ENCODE measurements around the gene MTCL1. TPM values are rescaled to one million over a fixed set of nuclear protein-coding genes. Genes with fewer than 3 reads are reported as not detected.

Gene MTCL1
- total and polyA plus RNA-seq, 4 donors = 0.65 to 5.4 (median 1.4) TPM

GRCh38 chr18:8860845-8861642 lies 155.7 kb downstream of the MTCL1 start:
- TF ChIP-seq FOXA2 (IDR thresholded peaks at IDR 0.05) (no peak), FOXA1 (IDR thresholded peaks at IDR 0.05) (no peak), TAF1 (conservative IDR thresholded peaks at IDR 0.05) (no peak), REST (IDR thresholded peaks at IDR 0.05) (no peak), NR2F2 (IDR thresholded peaks at IDR 0.05) (no peak), SP1 (IDR thresholded peaks at IDR 0.05) (no peak), RAD21 (IDR thresholded peaks at IDR 0.05) (no peak), YY1 (IDR thresholded peaks at IDR 0.05) (no peak), JUND (IDR thresholded peaks at IDR 0.05) (no peak), RXRA (IDR thresholded peaks at IDR 0.05) (no peak)
- DNase-seq (ENCODE audit: low spot score) = no peak
- no peaks in the 10 kb centered on the region for H3K36me3 ChIP-seq (ENCODE audit: control insufficient read depth in 4 of 4, insufficient read depth in 3 of 4, low read depth in 1 of 4, low read length in 3 of 4)
- no peak overlapping the region for H3K4me3 ChIP-seq (ENCODE audit: low read depth in 1 of 3, low read length in 3 of 3)
- WGBS = 88% methylated on average over 6 of the region's 6 CpGs
- no peak overlapping the region for H3K9ac ChIP-seq (ENCODE audit: low read depth in 1 of 2, low read length in 2 of 2)
- no peak overlapping the region for H3K27ac ChIP-seq (ENCODE audit: low read depth in 1 of 2, low read length in 2 of 2)
- no peaks in the 10 kb centered on the region for H3K4me1 ChIP-seq (ENCODE audit: control insufficient read depth in 4 of 4, insufficient read depth in 4 of 4, low read length in 3 of 4)
- no peaks in the 10 kb centered on the region for H3K9me3 ChIP-seq (ENCODE audit: control insufficient read depth in 4 of 4, low read length in 3 of 4)
- no peaks in the 10 kb centered on the region for H3K27me3 ChIP-seq (ENCODE audit: control insufficient read depth in 4 of 4, insufficient read depth in 4 of 4, low read length in 3 of 4)

- Histone ChIP-seq H3K9me3 (ENCODE audit: control insufficient read depth in 4 of 4, low read length in 3 of 4) (no peaks in the 10 kb centered on the region), H3K27me3 (ENCODE audit: control insufficient read depth in 4 of 4, insufficient read depth in 4 of 4, low read length in 3 of 4) (no peaks in the 10 kb centered on the region), H3K27ac (ENCODE audit: low read depth in 1 of 2, low read length in 2 of 2) (no peak overlapping the region), H3K4me1 (ENCODE audit: control insufficient read depth in 4 of 4, insufficient read depth in 4 of 4, low read length in 3 of 4) (no peaks in the 10 kb centered on the region), H3K9ac (ENCODE audit: low read depth in 1 of 2, low read length in 2 of 2) (no peak overlapping the region), H3K36me3 (ENCODE audit: control insufficient read depth in 4 of 4, insufficient read depth in 3 of 4, low read depth in 1 of 4, low read length in 3 of 4) (no peaks in the 10 kb centered on the region), H3K4me3 (ENCODE audit: low read depth in 1 of 3, low read length in 3 of 3) (no peak overlapping the region)
- 90% methylated on average over 3 of the region's 3 CpGs for WGBS
- no peak for TF ChIP-seq RAD21 (IDR thresholded peaks at IDR 0.05)
- TF ChIP-seq SP1 (IDR thresholded peaks at IDR 0.05) = no peak
- TF ChIP-seq MAX (IDR thresholded peaks at IDR 0.05) = no peak
- TF ChIP-seq NR2F2 (IDR thresholded peaks at IDR 0.05) = no peak
- DNase-seq (ENCODE audit: low spot score) = no peak
These were observed 158.1 kb downstream of the MTCL1 start for GRCh38 chr18:8863427-8863826.

GRCh38 chr18:8865934-8866333 lies 160.6 kb downstream of the MTCL1 start:
- no peak overlapping the region for H3K4me3 ChIP-seq (ENCODE audit: low read depth in 1 of 3, low read length in 3 of 3)
- no peak for DNase-seq (ENCODE audit: low spot score)
- H3K27ac ChIP-seq (ENCODE audit: low read depth in 1 of 2, low read length in 2 of 2) = no peak overlapping the region
- H3K36me3 ChIP-seq (ENCODE audit: control insufficient read depth in 4 of 4, insufficient read depth in 3 of 4, low read depth in 1 of 4, low read length in 3 of 4) = no peaks in the 10 kb centered on the region
- H3K9me3 ChIP-seq (ENCODE audit: control insufficient read depth in 4 of 4, low read length in 3 of 4) = no peaks in the 10 kb centered on the region
- no peaks in the 10 kb centered on the region for H3K4me1 ChIP-seq (ENCODE audit: control insufficient read depth in 4 of 4, insufficient read depth in 4 of 4, low read length in 3 of 4)
- H3K27me3 ChIP-seq (ENCODE audit: control insufficient read depth in 4 of 4, insufficient read depth in 4 of 4, low read length in 3 of 4) = no peaks in the 10 kb centered on the region
- H3K9ac ChIP-seq (ENCODE audit: low read depth in 1 of 2, low read length in 2 of 2) = no peak overlapping the region
- 79% methylated on average over 4 of the region's 4 CpGs for WGBS
- no peak for TF ChIP-seq FOXA1 (IDR thresholded peaks at IDR 0.05)
- TF ChIP-seq TAF1 (conservative IDR thresholded peaks at IDR 0.05) = no peak
- no peak for TF ChIP-seq REST (IDR thresholded peaks at IDR 0.05)
- no peak for TF ChIP-seq SP1 (IDR thresholded peaks at IDR 0.05)
- TF ChIP-seq NR2F2 (IDR thresholded peaks at IDR 0.05) = no peak
- TF ChIP-seq ATF3 (IDR thresholded peaks at IDR 0.05) = no peak
- no peak for TF ChIP-seq YY1 (IDR thresholded peaks at IDR 0.05)
- no peak for TF ChIP-seq ZBTB33 (IDR thresholded peaks at IDR 0.05)
- TF ChIP-seq JUND (IDR thresholded peaks at IDR 0.05) = no peak
- no peak for TF ChIP-seq RAD21 (IDR thresholded peaks at IDR 0.05)
- no peak for TF ChIP-seq EGR1 (IDR thresholded peaks at IDR 0.05; ENCODE audit: low read depth in 2 of 2)
- no peak for TF ChIP-seq HNF4A (conservative IDR thresholded peaks at IDR 0.05)
